ENCODE results near the gene PDCD10.

The PDCD10 gene

GRCh38 chr3:167761302-167761701, 26.6 kb upstream of the PDCD10 start:
- Histone ChIP-seq H4K8ac (ENCODE audit: low read depth, low read length) (no peak overlapping the region), H3K9ac (ENCODE audit: low read depth, low read length, poor library complexity) (no peak overlapping the region), H2AFZ (ENCODE audit: low read length) (no peak overlapping the region), H3K27ac (replicated peaks; ENCODE audit: low read length) (no peak overlapping the region), H3K23ac (ENCODE audit: low read depth, low read length, poor library complexity) (no peak overlapping the region), H2BK15ac (ENCODE audit: low read length) (no peak overlapping the region), H3K4ac (ENCODE audit: low read length) (no peak overlapping the region), H2AK5ac (ENCODE audit: low read depth, low read length) (no peak overlapping the region), H3K79me1 (ENCODE audit: low read depth, low read length) (no peaks in the 10 kb centered on the region), H2BK5ac (ENCODE audit: low read length) (no peak overlapping the region), H3K27me3 (ENCODE audit: control insufficient read depth in 3 of 3, insufficient read depth in 3 of 3, low read depth in 1 of 3, low read length in 3 of 3) (no peaks in the 10 kb centered on the region), H2BK12ac (ENCODE audit: low read length) (no peak overlapping the region), H2BK120ac (ENCODE audit: low read depth, low read length) (no peak overlapping the region), H3K4me1 (ENCODE audit: control insufficient read depth in 2 of 2, insufficient read depth in 1 of 2, low read depth in 1 of 2, low read length in 2 of 2) (no peaks in the 10 kb centered on the region), H3K18ac (ENCODE audit: low read length) (no peak overlapping the region), H3K36me3 (replicated peaks in 1 of 2; ENCODE audit: control insufficient read depth in 2 of 2, insufficient read depth in 2 of 2, low read length in 2 of 2) (no peaks in the 10 kb centered on the region), H4K91ac (ENCODE audit: low read depth, low read length, poor library complexity) (no peak overlapping the region), H3K4me2 (ENCODE audit: insufficient read depth, low read length, poor library complexity, severe bottlenecking) (no peak overlapping the region), H3K14ac (ENCODE audit: low read length) (no peak overlapping the region), H3K4me3 (ENCODE audit: low read length in 2 of 2) (no peak overlapping the region), H3K9me3 (replicated peaks in 1 of 2; ENCODE audit: control insufficient read depth in 2 of 2, insufficient read depth in 1 of 2, low read depth in 1 of 2, low read length in 2 of 2) (peaks cover 0 to 6% of the 10 kb centered on the region in 2 donors)
- no CpG with 5 or more reads among the region's 1 CpG for WGBS, 2 donors (ENCODE audit: extremely low coverage in 2 of 2, insufficient read length in 2 of 2, insufficient replicate concordance in 1 of 2)
- DNase-seq (ENCODE audit: low spot score) = no peak

- Histone ChIP-seq H4K91ac (ENCODE audit: low read depth, low read length, poor library complexity) (no peak overlapping the region), H2BK5ac (ENCODE audit: low read length) (no peak overlapping the region), H4K8ac (ENCODE audit: low read depth, low read length) (no peak overlapping the region), H3K18ac (ENCODE audit: low read length) (no peak overlapping the region), H3K36me3 (replicated peaks in 1 of 2; ENCODE audit: control insufficient read depth in 2 of 2, insufficient read depth in 2 of 2, low read length in 2 of 2) (no peaks in the 10 kb centered on the region), H3K14ac (ENCODE audit: low read length) (no peak overlapping the region), H3K23ac (ENCODE audit: low read depth, low read length, poor library complexity) (no peak overlapping the region), H3K9me3 (replicated peaks in 1 of 2; ENCODE audit: control insufficient read depth in 2 of 2, insufficient read depth in 1 of 2, low read depth in 1 of 2, low read length in 2 of 2) (peaks cover 0 to 3% of the 10 kb centered on the region in 2 donors), H2BK12ac (ENCODE audit: low read length) (no peak overlapping the region), H3K9ac (ENCODE audit: low read depth, low read length, poor library complexity) (no peak overlapping the region), H3K4ac (ENCODE audit: low read length) (no peak overlapping the region), H3K4me2 (ENCODE audit: insufficient read depth, low read length, poor library complexity, severe bottlenecking) (no peak overlapping the region), H3K27ac (replicated peaks; ENCODE audit: low read length) (no peak overlapping the region), H2BK120ac (ENCODE audit: low read depth, low read length) (no peak overlapping the region), H2BK15ac (ENCODE audit: low read length) (no peak overlapping the region), H3K27me3 (ENCODE audit: control insufficient read depth in 3 of 3, insufficient read depth in 3 of 3, low read depth in 1 of 3, low read length in 3 of 3) (no peaks in the 10 kb centered on the region), H2AK5ac (ENCODE audit: low read depth, low read length) (no peak overlapping the region), H3K4me3 (ENCODE audit: low read length in 2 of 2) (no peak overlapping the region), H3K4me1 (ENCODE audit: control insufficient read depth in 2 of 2, insufficient read depth in 1 of 2, low read depth in 1 of 2, low read length in 2 of 2) (no peaks in the 10 kb centered on the region), H2AFZ (ENCODE audit: low read length) (no peak overlapping the region), H3K79me1 (ENCODE audit: low read depth, low read length) (no peaks in the 10 kb centered on the region)
- DNase-seq (ENCODE audit: low spot score) = no peak
Observed at GRCh38 chr3:167754049-167754448, 19.4 kb upstream of the PDCD10 start.

GRCh38 chr3:167750272-167750971, 15.7 kb upstream of the PDCD10 start:
- Histone ChIP-seq H2AFZ (ENCODE audit: low read length) (no peak overlapping the region), H3K9me3 (replicated peaks in 1 of 2; ENCODE audit: control insufficient read depth in 2 of 2, insufficient read depth in 1 of 2, low read depth in 1 of 2, low read length in 2 of 2) (no peaks in the 10 kb centered on the region), H2AK5ac (ENCODE audit: low read depth, low read length) (no peak overlapping the region), H3K36me3 (replicated peaks in 1 of 2; ENCODE audit: control insufficient read depth in 2 of 2, insufficient read depth in 2 of 2, low read length in 2 of 2) (no peaks in the 10 kb centered on the region), H3K4me2 (ENCODE audit: insufficient read depth, low read length, poor library complexity, severe bottlenecking) (no peak overlapping the region), H3K27me3 (ENCODE audit: control insufficient read depth in 3 of 3, insufficient read depth in 3 of 3, low read depth in 1 of 3, low read length in 3 of 3) (no peaks in the 10 kb centered on the region), H3K18ac (ENCODE audit: low read length) (no peak overlapping the region), H4K8ac (ENCODE audit: low read depth, low read length) (no peak overlapping the region), H2BK12ac (ENCODE audit: low read length) (no peak overlapping the region), H3K4ac (ENCODE audit: low read length) (no peak overlapping the region), H4K91ac (ENCODE audit: low read depth, low read length, poor library complexity) (no peak overlapping the region), H3K79me1 (ENCODE audit: low read depth, low read length) (no peaks in the 10 kb centered on the region), H2BK15ac (ENCODE audit: low read length) (no peak overlapping the region), H3K4me1 (ENCODE audit: control insufficient read depth in 2 of 2, insufficient read depth in 1 of 2, low read depth in 1 of 2, low read length in 2 of 2) (no peaks in the 10 kb centered on the region), H2BK5ac (ENCODE audit: low read length) (no peak overlapping the region), H3K27ac (replicated peaks; ENCODE audit: low read length) (no peak overlapping the region), H2BK120ac (ENCODE audit: low read depth, low read length) (no peak overlapping the region), H3K14ac (ENCODE audit: low read length) (no peak overlapping the region), H3K23ac (ENCODE audit: low read depth, low read length, poor library complexity) (no peak overlapping the region), H3K4me3 (ENCODE audit: low read length in 2 of 2) (no peak overlapping the region), H3K9ac (ENCODE audit: low read depth, low read length, poor library complexity) (no peak overlapping the region)
- DNase-seq (ENCODE audit: low spot score) = no peak
- no CpG with 5 or more reads among the region's 3 CpGs for WGBS, 2 donors (ENCODE audit: extremely low coverage in 2 of 2, insufficient read length in 2 of 2, insufficient replicate concordance in 1 of 2)

- Histone ChIP-seq H3K9me3 (replicated peaks in 1 of 2; ENCODE audit: control insufficient read depth in 2 of 2, insufficient read depth in 1 of 2, low read depth in 1 of 2, low read length in 2 of 2) (no peaks in the 10 kb centered on the region), H3K23ac (ENCODE audit: low read depth, low read length, poor library complexity) (no peak overlapping the region), H3K36me3 (replicated peaks in 1 of 2; ENCODE audit: control insufficient read depth in 2 of 2, insufficient read depth in 2 of 2, low read length in 2 of 2) (no peaks in the 10 kb centered on the region), H2BK12ac (ENCODE audit: low read length) (no peak overlapping the region), H2BK5ac (ENCODE audit: low read length) (no peak overlapping the region), H3K79me1 (ENCODE audit: low read depth, low read length) (no peaks in the 10 kb centered on the region), H3K14ac (ENCODE audit: low read length) (no peak overlapping the region), H2AK5ac (ENCODE audit: low read depth, low read length) (no peak overlapping the region), H2BK120ac (ENCODE audit: low read depth, low read length) (no peak overlapping the region), H3K9ac (ENCODE audit: low read depth, low read length, poor library complexity) (no peak overlapping the region), H3K27ac (replicated peaks; ENCODE audit: low read length) (no peak overlapping the region), H3K27me3 (ENCODE audit: control insufficient read depth in 3 of 3, insufficient read depth in 3 of 3, low read depth in 1 of 3, low read length in 3 of 3) (no peaks in the 10 kb centered on the region), H3K4me3 (ENCODE audit: low read length in 2 of 2) (no peak overlapping the region), H3K4me1 (ENCODE audit: control insufficient read depth in 2 of 2, insufficient read depth in 1 of 2, low read depth in 1 of 2, low read length in 2 of 2) (no peaks in the 10 kb centered on the region), H4K91ac (ENCODE audit: low read depth, low read length, poor library complexity) (no peak overlapping the region), H2BK15ac (ENCODE audit: low read length) (no peak overlapping the region), H2AFZ (ENCODE audit: low read length) (no peak overlapping the region), H3K4ac (ENCODE audit: low read length) (no peak overlapping the region), H3K18ac (ENCODE audit: low read length) (no peak overlapping the region), H3K4me2 (ENCODE audit: insufficient read depth, low read length, poor library complexity, severe bottlenecking) (no peak overlapping the region), H4K8ac (ENCODE audit: low read depth, low read length) (no peak overlapping the region)
- WGBS, 2 donors (ENCODE audit: extremely low coverage in 2 of 2, insufficient read length in 2 of 2, insufficient replicate concordance in 1 of 2) = no CpG with 5 or more reads among the region's 2 CpGs
- DNase-seq (ENCODE audit: low spot score) = no peak
Observed at GRCh38 chr3:167749728-167750127, 15.0 kb upstream of the PDCD10 start.
